Upper lobe of left lung (tissue), 4 donors: ENCODE results near the gene SARDH.

ENCODE experiments used
- CTCF ChIP-seq, 6 experiments: fragments of 450-650 bp in 4 of 6; fragments of 200-600 bp in 2 of 6; sonication (generic) in 2 of 6; IDR thresholded peaks; one replicate each; pipeline ENCODE4 v1.5.1; 2016 to 2019; ENCODE audit warnings: antibody characterized with exemption in 6 of 6
- POLR2A ChIP-seq, 4 donors: fragments of 450-650 bp; IDR thresholded peaks; one replicate each; pipeline ENCODE4 v1.5.1; 2016 to 2017; ENCODE audit warnings: antibody characterized with exemption in 4 of 4, mild to moderate bottlenecking in 2 of 4
- POLR2AphosphoS5 ChIP-seq, 2 donors: sonication (generic); formaldehyde crosslinking; IDR thresholded peaks; one replicate each; pipeline ENCODE4 v1.5.1; 2017; ENCODE audit warnings: antibody characterized with exemption in 2 of 2

- no peak for TF ChIP-seq CTCF (IDR thresholded peaks at IDR 0.05)
- TF ChIP-seq POLR2AphosphoS5 (IDR thresholded peaks at IDR 0.05), result no peak
- no peak for TF ChIP-seq POLR2A (IDR thresholded peaks at IDR 0.05)
These were observed 49.0 kb upstream of the SARDH start for GRCh38 chr9:133786907-133787753.
